Central memory CD8-positive, alpha-beta T cell (primary cell): Measurements from ENCODE around the gene KISS1R.
"Not testable (repeated sequence)": the region's sequence is repeated elsewhere in the genome, so short reads cannot be mapped to it uniquely, and the experiment has no call there.

ENCODE experiments used
- ATAC-seq: fragments of 150-1000 bp; cut with Tn5 transposase; replicated peaks from 2 replicates; pipeline ENCODE4 v1.10.0; 2022; ENCODE audit warnings: mild to moderate bottlenecking, moderate FRiP score, moderate number of reproducible peaks; ENCODE audit not compliant: poor library complexity, severe bottlenecking; ENCODE audit errors: extremely low read depth
- DNase-seq, 2 donors: peaks; one replicate each; pipeline ENCODE4 v3.0.0; 2021; ENCODE audit warnings: low spot score in 2 of 2
- H3K27ac Mint-ChIP-seq: one replicate; pipeline ENCODE4 v1.8.0; 2022; ENCODE audit warnings: low read depth, mild to moderate bottlenecking, moderate library complexity, mixed read lengths
- H3K27me3 Mint-ChIP-seq: one replicate; pipeline ENCODE4 v1.8.0; 2022; ENCODE audit warnings: mixed read lengths
- H3K36me3 Mint-ChIP-seq: one replicate; pipeline ENCODE4 v1.8.0; 2022; ENCODE audit warnings: mild to moderate bottlenecking, moderate library complexity, mixed read lengths; ENCODE audit not compliant: insufficient read depth
- H3K4me1 Mint-ChIP-seq: one replicate; pipeline ENCODE4 v1.8.0; 2022; ENCODE audit warnings: mixed read lengths
- H3K4me3 Mint-ChIP-seq: one replicate; pipeline ENCODE4 v1.8.0; 2022; ENCODE audit warnings: mild to moderate bottlenecking, moderate library complexity, mixed read lengths
- H3K9me3 Mint-ChIP-seq: one replicate; pipeline ENCODE4 v1.8.0; 2022; ENCODE audit warnings: mixed read lengths

KISS1R gene

DNA sequence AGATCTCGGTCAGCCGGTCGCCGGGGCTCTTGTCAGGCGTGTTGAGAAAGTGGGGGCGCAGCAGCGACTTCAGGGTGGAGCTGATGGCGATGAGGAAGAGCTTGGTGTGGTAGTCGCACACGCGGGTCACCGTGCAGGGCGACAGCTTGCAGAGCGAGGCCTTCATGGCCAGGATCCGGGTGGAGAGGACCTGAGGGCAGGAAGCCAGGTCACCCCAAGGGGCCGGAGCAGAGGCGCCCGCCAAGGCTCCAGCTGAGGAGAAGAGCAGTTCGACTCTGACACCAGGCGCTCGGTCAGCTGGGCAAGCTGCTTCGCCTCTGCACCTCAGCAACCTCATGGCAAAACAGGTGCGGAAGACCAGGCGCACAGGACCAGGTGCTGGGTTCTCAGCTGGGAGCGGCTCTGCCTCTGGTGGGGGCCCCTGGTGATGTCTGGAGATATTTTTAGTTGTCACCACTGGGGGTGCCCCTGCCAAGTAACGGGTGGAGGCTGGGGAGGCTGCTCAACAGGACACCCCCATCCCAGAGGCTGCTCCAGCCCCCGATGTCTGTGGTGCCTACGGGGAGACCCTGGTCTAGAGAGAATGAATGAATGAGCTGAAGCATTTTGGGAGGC is 41.8 kb upstream of the KISS1R start:
- ATAC-seq (no peak), DNase-seq (no peak)
- Mint-ChIP-seq H3K27me3 (no peaks in the 10 kb centered on the region), H3K4me3 (no peak overlapping the region), H3K36me3 (peaks cover 19% of the 10 kb centered on the region), H3K27ac (no peak overlapping the region), H3K4me1 (peaks cover 7% of the 10 kb centered on the region), H3K9me3 (no peaks in the 10 kb centered on the region)

DNA sequence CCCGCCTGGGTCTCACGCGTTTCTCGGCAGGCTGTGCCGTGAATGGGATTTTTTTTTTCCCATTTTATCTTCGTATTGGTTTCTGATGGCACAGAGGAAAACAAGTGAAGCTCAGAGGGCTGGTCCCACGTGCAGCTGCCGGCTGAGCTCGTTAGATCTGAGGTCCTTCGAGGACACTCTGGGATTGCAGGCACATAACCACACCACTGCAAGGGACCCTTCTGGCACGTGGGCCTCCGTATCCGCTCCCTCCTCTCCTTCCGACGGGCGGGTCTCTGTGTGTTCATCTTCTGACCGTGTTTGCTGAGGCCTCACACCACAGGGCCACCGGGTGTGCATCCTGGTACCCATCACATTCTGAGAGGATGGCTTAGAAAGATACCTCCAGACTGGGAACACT is 41.0 kb upstream of the KISS1R start:
- no peak for ATAC-seq

DNA sequence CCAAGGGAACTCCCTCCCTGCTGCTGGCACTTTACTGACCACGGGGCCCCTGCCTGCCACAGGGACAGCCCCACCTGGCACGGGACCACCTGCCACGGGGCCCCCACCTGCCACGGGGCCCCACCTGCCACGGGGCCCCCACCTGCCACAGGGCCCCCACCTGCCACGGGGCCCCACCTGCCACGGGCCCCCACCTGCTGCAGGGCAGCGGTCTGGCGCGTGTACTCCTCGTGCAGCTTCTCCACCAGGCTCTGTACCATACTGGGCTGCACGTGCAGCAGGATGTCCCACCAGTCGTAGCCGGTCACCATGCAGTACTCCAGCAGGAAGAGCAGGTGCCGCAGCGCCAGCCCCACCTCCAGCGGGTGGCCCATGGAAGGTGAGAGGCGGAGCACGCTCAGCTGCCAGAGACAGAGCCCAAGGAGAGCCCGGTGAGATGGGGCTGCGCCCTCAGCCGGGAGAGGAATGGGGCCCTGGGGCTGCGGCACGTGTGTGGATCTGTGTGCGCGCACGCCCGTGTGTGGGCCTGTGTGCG is 40.3 kb upstream of the KISS1R start:
- Mint-ChIP-seq H3K9me3 (no peaks in the 10 kb centered on the region), H3K27me3 (no peaks in the 10 kb centered on the region), H3K4me3 (no peak overlapping the region), H3K4me1 (peaks cover 7% of the 10 kb centered on the region), H3K27ac (no peak overlapping the region), H3K36me3 (peaks cover 13% of the 10 kb centered on the region)
- DNase-seq = no peak
- no peak for ATAC-seq

More for the DNA sequence above, 41.0 kb upstream of the KISS1R start:
- DNase-seq = no peak
- Mint-ChIP-seq H3K4me1 (peaks cover 7% of the 10 kb centered on the region), H3K9me3 (no peaks in the 10 kb centered on the region), H3K4me3 (no peak overlapping the region), H3K27ac (no peak overlapping the region), H3K27me3 (no peaks in the 10 kb centered on the region), H3K36me3 (peaks cover 18% of the 10 kb centered on the region)

DNA sequence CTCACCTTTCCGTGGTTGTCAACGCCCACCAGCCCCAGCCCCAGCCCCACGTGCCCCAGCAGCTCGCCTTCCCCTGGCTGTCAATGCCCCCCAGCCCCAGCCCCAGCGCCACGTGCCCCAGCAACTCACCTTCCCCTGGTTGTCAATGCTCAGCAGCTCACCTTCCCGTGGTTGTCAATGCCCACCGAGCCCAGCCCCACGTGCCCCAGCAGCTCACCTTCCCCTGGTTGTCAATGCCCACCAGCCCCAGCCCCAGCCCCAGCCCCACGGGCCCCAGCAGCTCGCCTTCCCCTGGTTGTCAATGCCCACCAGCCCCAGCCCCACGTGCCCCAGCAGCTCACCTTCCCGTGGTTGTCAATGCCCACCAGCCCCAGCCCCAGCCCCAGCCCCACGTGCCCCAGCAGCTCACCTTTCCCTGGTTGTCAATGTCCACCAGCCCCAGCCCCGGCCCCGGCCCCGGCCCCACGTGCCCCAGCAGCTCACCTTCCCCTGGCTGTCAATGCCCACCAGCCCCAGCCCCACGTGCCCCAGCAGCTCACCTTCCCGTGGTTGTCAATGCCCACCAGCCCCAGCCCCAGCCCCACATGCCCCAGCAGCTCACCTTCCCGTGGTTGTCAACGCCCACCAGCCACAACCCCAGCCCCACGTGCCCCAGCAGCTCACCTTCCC is 39.0 kb upstream of the KISS1R start:
- not testable (repeated sequence) for ATAC-seq, H3K27ac Mint-ChIP-seq, DNase-seq, H3K36me3 Mint-ChIP-seq, H3K27me3 Mint-ChIP-seq, H3K9me3 Mint-ChIP-seq, H3K4me3 Mint-ChIP-seq, H3K4me1 Mint-ChIP-seq

DNA sequence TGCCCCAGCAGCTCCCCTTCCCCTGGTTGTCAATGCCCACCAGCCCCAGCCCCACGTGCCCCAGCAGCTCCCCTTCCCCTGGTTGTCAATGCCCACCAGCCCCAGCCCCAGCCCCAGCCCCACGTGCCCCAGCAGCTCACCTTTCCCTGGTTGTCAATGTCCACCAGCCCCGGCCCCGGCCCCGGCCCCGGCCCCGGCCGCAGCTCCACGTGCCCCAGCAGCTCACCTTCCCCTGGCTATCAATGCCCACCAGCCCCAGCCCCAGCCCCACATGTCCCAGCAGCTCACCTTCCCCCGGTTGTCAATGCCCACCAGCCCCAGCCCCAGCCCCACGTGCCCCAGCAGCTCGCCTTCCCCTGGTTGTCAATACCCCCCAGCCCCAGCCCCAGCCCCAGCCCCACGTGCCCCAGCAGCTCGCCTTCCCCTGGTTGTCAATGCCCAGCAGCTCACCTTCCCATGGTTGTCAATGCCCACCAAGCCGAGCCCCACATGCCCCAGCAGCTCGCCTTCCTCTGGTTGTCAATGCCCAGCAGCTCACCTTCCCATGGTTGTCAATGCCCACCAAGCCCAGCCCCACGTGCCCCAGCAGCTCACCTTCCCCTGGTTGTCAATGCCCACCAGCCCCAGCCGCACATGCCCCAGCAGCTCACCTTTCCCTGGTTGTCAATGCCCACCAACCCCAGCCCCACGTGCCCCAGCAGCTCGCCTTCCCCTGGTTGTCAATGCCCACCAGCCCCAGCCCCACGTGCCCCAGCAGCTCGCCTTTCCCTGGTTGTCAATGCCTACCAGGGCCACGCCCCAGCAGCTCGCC is 38.2 kb upstream of the KISS1R start:
- H3K4me3 Mint-ChIP-seq, DNase-seq, H3K27ac Mint-ChIP-seq, H3K27me3 Mint-ChIP-seq, H3K4me1 Mint-ChIP-seq, H3K36me3 Mint-ChIP-seq, H3K9me3 Mint-ChIP-seq, ATAC-seq: not testable (repeated sequence)

DNA sequence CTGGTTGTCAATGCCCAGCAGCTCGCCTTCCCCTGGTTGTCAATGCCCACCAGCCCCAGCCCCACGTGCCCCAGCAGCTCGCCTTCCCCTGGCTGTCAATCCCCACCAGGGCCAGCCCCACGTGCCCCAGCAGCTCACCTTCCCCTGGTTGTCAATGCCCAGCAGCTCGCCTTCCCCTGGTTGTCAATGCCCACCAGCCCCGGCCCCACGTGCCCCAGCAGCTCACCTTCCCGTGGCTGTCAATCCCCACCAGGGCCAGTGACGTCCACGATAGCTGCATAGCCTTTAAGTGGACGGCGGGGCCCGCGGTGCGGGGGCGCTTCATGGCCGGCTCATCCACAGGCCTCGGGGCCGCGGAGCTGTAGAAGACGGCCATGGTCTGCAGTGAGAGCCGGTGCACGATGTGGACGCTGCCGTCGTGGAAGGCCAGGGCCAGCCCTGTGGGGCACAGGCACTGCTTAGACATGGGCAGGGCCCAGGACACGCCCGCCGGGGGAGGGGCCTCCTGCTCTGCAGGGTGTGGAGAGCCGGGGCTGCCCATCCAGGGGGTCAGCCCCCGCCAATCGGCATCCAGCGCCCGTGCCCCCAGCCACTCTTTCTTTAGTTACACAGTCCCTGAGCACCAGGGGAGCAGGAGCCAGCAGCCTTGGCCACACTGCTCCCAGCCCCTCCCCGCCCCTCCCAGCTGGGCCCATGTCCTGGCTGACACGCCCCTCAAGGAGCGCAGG is 37.3 kb upstream of the KISS1R start:
- ATAC-seq = no peak
- no peak for DNase-seq
- Mint-ChIP-seq H3K4me3 (no peak overlapping the region), H3K27me3 (no peaks in the 10 kb centered on the region), H3K4me1 (no peaks in the 10 kb centered on the region), H3K9me3 (no peaks in the 10 kb centered on the region), H3K27ac (no peak overlapping the region), H3K36me3 (peaks cover 8% of the 10 kb centered on the region)

DNA sequence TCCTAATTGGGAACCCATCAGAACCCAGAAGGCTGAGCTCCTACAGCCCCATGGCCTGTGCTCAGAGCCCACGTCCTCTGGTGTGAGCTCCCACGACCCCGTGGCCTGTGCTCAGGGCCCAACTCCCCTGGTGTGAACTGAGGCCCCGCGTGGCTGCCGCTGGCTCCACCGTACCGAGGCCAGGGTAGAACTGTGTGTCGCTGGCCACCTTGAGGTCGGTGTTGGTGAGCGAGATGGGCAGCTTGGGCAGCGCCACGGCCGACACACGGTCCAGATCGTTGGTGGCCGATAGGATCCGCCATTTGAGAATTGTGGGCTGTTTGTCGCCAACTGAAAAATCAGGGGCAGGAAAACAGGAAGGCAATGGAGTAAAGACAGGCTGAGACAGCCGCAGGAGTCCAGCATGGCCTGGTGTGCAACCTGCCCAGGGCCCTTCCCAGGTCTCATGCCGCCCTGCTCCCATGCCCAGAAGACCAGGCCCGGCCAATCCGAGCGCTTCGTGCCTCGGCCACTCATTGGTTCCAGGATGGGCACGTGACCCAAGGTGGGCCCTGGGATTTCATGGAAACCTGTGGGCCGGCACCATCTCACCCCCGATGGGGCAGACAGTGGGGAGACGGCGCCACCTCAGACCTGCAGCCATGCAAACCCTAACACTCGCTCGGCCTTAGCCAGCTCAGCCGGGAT is 35.6 kb upstream of the KISS1R start:
- no peaks in the 10 kb centered on the region for H3K27me3 Mint-ChIP-seq
- H3K9me3 Mint-ChIP-seq = no peaks in the 10 kb centered on the region
- H3K27ac Mint-ChIP-seq = no peak overlapping the region
- H3K4me1 Mint-ChIP-seq = no peaks in the 10 kb centered on the region
- DNase-seq (no peak), ATAC-seq (no peak)
- H3K36me3 Mint-ChIP-seq = peaks cover 12% of the 10 kb centered on the region
- no peak overlapping the region for H3K4me3 Mint-ChIP-seq

DNA sequence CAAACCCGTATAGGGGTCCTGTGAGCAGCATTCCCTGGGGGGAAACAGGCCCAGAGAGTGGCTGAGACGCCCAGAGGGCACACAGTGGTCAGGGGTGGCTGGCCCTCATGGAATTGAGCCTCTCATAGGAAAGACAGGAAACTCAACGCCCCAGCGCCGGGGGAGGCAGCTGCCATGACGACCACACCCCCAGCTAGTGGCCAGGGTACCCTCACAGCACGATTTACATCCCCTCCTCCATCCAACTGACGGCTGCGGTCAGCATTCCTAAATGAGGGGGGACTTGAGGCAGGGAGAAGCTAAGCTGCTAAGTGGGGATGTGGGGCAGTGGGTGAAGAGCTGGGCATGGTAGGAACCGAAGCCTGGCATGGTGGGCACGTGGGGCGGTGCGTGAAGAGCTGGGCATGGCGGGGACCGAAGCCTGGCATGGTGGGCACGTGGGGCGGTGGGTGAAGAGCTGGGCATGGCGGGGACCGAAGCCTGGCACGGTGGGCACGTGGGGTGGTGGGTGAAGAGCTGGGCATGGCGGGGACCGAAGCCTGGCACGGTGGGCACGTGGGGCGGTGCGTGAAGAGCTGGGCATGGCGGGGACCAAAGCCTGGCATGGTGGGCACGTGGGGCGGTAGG is 34.1 kb upstream of the KISS1R start:
- Mint-ChIP-seq H3K4me1 (no peaks in the 10 kb centered on the region), H3K36me3 (peaks cover 16% of the 10 kb centered on the region), H3K4me3 (no peak overlapping the region), H3K27ac (no peak overlapping the region), H3K27me3 (no peaks in the 10 kb centered on the region), H3K9me3 (no peaks in the 10 kb centered on the region)
- DNase-seq = no peak
- ATAC-seq = no peak

DNA sequence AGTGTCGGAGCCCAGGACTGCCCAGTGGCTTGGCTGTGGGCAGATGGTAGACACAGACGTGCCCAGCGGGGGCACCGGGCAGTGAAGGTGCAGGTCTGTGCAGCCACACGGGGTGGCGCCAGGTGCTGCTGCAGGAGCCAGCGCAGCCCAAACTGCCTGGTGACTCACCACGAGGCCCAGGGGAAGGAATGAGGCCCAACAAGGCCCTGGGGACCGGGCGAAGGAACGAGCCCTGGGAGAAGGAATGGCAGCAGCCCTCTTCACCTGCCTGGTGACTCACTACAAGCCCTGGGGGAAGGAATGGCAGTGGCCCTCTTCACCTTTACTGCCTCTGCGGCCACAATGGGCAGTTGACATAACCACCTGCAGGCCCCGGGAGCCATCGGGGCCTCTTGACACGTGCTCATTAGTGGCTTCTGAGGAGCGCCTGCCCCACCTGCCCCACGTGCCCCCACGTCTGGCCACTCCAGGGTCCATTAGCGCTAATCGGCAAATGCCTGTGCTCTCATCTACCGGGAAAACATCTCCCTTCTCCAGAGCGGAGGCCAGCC is 33.4 kb upstream of the KISS1R start:
- no peak for ATAC-seq
- no peaks in the 10 kb centered on the region for H3K27me3 Mint-ChIP-seq
- H3K4me3 Mint-ChIP-seq = no peak overlapping the region

DNA sequence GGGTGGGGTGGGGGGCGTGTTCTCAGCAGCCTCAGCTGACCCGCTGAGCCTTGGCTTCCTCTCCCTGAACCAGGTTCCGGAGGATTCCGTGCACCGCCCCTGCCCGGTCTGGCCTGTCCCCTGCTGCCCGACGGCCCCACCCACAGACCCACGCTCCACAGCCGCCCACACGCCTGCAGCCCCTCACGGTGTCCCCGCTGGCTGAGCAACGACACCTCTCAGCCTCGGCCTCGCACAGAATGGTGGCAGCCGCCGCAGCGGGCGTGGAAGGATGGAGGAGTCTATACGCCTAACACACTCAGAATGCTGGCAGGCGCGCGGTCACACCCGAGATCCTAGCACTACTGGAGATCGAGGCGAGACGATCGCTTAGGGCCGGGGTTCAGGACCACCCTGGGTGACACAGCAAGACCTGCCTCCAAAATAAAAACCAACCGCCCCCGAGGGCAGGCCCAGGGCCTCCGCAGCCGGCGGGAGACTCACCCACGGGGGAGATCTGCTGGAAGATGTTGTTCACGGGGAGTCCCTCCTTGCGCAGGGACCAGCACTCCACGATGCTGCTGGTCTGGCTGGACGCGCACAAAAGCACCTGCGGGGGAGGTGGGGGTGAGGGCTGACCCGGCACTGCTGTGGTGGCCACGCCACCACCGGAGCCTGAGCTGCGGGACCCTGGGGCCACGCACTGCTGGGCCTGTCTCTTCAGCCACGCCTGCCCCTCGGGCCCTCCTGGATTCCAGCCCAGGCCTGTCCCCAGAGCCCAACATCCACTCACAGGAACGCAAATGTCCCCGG is 32.5 kb upstream of the KISS1R start:
- no peaks in the 10 kb centered on the region for H3K9me3 Mint-ChIP-seq
- ATAC-seq = no peak

More for the DNA sequence above, 33.4 kb upstream of the KISS1R start:
- no peak for DNase-seq
- peaks cover 16% of the 10 kb centered on the region for H3K36me3 Mint-ChIP-seq
- no peaks in the 10 kb centered on the region for H3K9me3 Mint-ChIP-seq
- H3K4me1 Mint-ChIP-seq = no peaks in the 10 kb centered on the region
- H3K27ac Mint-ChIP-seq = no peak overlapping the region

More for the DNA sequence above, 32.5 kb upstream of the KISS1R start:
- Mint-ChIP-seq H3K4me3 (no peak overlapping the region), H3K27me3 (no peaks in the 10 kb centered on the region), H3K36me3 (peaks cover 17% of the 10 kb centered on the region), H3K27ac (no peak overlapping the region), H3K4me1 (no peaks in the 10 kb centered on the region)
- DNase-seq = no peak
